GM12878 (cell line): Measurements from ENCODE around the gene CHD1L.

Experiments
- CBX3 ChIP-seq: fragments of 200-600 bp; sonication (generic); IDR thresholded peaks from 2 replicates; pipeline ENCODE4 v1.6.1; 2016; ENCODE audit warnings: low read depth, borderline replicate concordance
- CHD4 ChIP-seq: fragments of 200-600 bp; sonication (generic); IDR thresholded peaks from 2 replicates; pipeline ENCODE4 v1.6.1; 2016; ENCODE audit warnings: mild to moderate bottlenecking
- CTCF ChIP-seq, 3 experiments: IDR thresholded peaks in 2 of 3; conservative IDR thresholded peaks in 1 of 3; 2 replicates each; pipeline ENCODE4 v1.5.1; 2011; ENCODE audit warnings: low read depth in 3 of 3, low read length in 3 of 3, mild to moderate bottlenecking in 3 of 3, control low read depth in 2 of 3, moderate library complexity in 2 of 3, inconsistent platforms in 1 of 3, mixed read lengths in 1 of 3; ENCODE audit not compliant: control insufficient read depth in 2 of 3, insufficient read depth in 1 of 3; ENCODE audit errors: extremely low read depth in 1 of 3
- IRF4 ChIP-seq: IDR thresholded peaks from 2 replicates; pipeline ENCODE4 v1.6.1; 2011; ENCODE audit warnings: low read depth, low read length
- NRF1 ChIP-seq: conservative IDR thresholded peaks from 2 replicates; pipeline ENCODE4 v1.6.1; 2011; ENCODE audit warnings: mild to moderate bottlenecking, low read depth, low read length, improper control_type of control experiment
- SPI1 ChIP-seq: IDR thresholded peaks from 2 replicates; pipeline ENCODE4 v1.6.1; 2011; ENCODE audit warnings: low read depth, mild to moderate bottlenecking, low read length, moderate library complexity, borderline replicate concordance; ENCODE audit not compliant: insufficient read depth

- TF ChIP-seq CTCF (IDR thresholded peaks at IDR 0.05 in 2 of 3, conservative IDR thresholded peaks at IDR 0.05 in 1 of 3; ENCODE audit: control insufficient read depth in 2 of 3, extremely low read depth in 1 of 3, insufficient read depth in 1 of 3, low read depth in 3 of 3, low read length in 3 of 3) (no peak), SPI1 (no peak), NRF1 (no peak), CBX3 (no peak), IRF4 (no peak), CHD4 (no peak)
Observed at GRCh38 chr1:147270721-147271120, 28.2 kb downstream of the CHD1L start.
